ENCODE data around the gene DYRK1B.

DNA sequence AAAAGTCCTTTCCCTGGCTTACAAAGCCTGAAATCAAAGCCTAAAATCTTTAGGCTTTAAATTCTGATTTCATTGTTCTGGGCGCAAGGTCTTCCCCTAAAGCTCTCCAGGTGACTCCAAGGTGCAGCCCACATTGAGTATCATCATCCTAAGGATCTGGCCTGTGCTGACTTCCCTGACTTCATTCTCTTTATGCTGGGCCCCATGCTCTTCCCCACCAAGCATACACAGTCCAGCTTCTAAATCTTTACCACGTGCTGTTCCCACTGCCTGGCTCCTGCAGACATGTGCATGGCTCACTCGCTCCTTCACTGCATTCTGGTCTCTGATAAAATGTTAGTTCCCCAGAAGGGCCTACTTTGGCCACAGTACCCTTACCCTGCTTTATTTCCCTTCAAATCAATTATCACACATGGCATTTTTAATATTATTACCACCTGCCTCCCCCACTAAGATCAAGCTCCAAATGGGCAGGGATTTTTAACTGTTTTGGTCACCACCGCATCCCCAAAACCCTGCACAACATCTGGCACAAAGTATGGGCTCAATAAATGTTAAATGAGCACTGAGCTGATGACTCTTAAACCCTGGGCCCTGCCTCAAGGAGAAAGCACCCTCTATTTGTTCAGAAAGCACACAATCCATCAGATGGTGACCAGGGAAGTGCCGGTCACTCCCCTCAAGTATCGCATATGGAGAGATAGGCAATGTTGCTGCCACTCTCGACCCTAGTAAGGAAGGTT, 8.9 kb upstream of the DYRK1B start:
- no peak for TF ChIP-seq POLR2A (IDR thresholded peaks at IDR 0.05; ENCODE audit: low read depth)
- TF ChIP-seq CTCF (IDR thresholded peaks at IDR 0.05), result no peak
